Loucy (cell line): ENCODE data around the gene OLA1.

Experiments
- CTCF ChIP-seq: fragments of 200-600 bp; sonication (generic); conservative IDR thresholded peaks from 2 replicates; pipeline ENCODE4 v1.5.1; 2014; ENCODE audit warnings: mild to moderate bottlenecking, antibody characterized with exemption, low read length
- EZH2phosphoT487 ChIP-seq: fragments of 200-600 bp; IDR thresholded peaks from 2 replicates; pipeline ENCODE4 v1.6.1; 2018; ENCODE audit warnings: antibody characterized with exemption, mild to moderate bottlenecking, moderate library complexity, borderline replicate concordance

DNA sequence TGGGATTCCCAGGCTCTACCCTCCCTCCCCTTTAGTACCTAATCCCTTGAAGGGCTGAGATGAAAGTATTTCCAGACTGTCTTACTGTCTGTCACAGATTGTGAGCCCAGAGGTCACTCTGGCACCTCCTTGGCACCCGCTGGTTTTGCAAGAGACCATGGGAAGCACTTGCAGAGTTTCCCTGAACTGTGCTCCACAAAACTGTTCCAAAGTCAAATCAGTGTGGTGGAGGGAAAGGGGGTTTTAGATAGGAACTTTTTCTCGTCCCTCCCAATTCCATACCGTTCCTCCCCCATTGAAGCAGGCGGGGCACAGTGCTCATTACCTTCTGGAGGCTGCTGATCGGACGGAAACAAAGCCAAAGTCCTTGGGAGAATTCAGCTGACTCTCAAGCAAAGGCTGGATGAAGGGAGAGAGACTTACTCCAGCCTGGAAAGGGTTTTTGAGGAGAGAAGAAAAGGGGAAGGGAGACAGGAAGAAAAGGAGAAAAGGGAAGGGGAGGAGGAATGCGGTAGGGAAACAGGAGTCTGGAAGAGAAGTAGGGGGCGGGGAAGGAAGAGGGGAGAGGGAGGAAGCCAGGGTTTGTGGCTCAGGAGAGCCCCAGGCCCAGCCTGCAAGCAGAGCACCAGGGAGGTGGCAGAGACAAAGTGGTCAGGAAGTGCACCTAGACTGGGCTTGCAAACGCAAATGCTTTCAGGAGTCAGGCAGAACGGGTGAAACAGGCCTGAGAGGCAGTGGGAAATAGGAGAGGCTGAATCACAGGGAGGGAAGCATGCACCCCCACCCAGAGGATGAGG lies 194.8 kb downstream of the OLA1 start:
- TF ChIP-seq CTCF (no peak), EZH2phosphoT487 (no peak)
